HG02885 (cell line): ENCODE data around the gene STYXL1.
A peak's percentile ranks its signal among the peaks of the same experiment; 100 is the strongest.
"Not testable (repeated sequence)": the region's sequence is repeated elsewhere in the genome, so short reads cannot be mapped to it uniquely, and the experiment has no call there.

ENCODE experiments used
- ATAC-seq: cut with Tn5 transposase; IDR thresholded peaks from one replicate; pipeline ENCODE4 v1.9.1; 2021; ENCODE audit warnings: mild to moderate bottlenecking; ENCODE audit not compliant: unreplicated experiment, poor library complexity

Gene STYXL1

DNA sequence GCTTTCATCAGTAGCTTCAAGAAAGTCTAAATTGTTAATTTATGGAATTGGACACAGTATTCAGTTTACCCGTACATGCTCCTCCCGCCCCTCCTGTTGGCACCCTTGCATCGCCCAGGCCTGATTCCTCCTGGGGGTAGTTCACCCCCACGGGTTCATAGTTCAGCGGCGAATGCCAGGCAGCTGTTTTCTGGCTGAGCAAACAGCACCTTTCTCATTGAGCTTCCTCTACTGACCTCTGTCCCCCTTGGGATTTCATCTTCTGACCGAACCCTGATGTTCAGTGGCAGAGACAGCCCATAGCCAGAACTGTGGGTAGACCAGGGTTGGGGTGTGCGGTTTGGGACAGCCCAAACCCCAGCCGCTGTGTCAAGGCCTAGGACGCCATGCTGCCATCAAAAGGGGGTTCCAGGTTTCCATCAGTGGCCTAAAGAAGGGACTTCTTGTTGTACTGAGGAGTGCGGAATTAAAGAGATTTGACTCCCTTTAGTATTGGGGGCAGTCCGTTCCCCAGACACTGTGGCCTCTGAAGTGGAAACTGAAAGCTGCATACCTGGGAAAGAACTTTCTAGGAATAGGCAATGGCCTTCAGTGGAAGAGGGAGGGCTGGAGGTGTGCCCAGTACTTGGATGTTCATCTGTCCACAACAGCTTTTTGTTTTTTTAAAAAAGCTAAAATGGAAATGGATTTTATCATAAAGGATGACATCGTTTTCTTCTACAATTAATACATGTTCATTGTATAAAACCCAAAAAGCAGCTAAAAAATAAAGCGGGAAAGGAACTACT, 19.1 kb upstream of the STYXL1 start:
- ATAC-seq: no peak

GRCh38 chr7:76065016-76065612, 17.3 kb upstream of the STYXL1 start:
- no peak for ATAC-seq

- ATAC-seq: no peak
Measured at GRCh38 chr7:76064208-76064970, 16.6 kb upstream of the STYXL1 start.

DNA sequence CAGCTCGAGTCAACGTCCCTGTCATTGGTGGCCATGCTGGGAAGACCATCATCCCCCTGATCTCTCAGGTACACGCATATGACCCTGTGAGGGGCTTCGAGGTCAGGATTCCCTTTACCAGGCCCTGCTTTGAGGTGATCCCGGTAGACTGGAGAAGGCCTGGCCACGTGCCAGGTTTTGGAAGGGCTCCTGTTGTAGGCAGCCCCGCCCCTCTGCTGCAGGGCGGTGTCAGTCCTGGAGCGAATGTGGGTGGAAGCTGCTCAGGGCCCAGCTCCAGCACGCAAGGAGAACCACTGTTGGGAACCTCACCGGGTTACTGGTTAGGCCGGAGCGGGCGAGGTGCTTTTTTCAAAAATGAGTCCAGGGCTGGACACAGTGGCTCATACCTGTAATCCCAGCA, 15.7 kb upstream of the STYXL1 start:
- ATAC-seq: no peak

GRCh38 chr7:76063114-76063513, 15.3 kb upstream of the STYXL1 start:
- ATAC-seq: no peak

GRCh38 chr7:76062254-76062653, 14.5 kb upstream of the STYXL1 start:
- no peak for ATAC-seq

- ATAC-seq: no peak
Measured at GRCh38 chr7:76060842-76061241, 13.0 kb upstream of the STYXL1 start.

DNA sequence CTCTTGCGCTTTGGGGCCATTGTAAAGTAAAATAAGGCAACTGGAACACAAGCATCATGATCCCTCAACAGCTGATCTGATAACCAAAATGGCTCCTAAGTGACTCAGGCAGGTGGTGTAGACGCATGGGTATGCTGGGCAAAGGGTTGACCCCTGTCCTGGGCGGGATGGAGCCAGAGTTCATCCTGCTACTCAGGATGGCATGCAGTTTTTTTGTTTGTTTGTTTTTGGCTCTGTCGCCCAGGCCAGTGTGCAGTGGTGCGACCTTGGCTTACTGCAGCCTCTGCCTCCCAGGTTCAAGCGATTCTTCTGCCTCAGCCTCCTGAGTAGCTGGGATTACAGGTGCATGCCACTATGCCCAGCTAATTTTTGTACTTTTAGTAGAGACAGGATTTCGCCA, 10.9 kb upstream of the STYXL1 start:
- ATAC-seq: not testable (repeated sequence)

DNA sequence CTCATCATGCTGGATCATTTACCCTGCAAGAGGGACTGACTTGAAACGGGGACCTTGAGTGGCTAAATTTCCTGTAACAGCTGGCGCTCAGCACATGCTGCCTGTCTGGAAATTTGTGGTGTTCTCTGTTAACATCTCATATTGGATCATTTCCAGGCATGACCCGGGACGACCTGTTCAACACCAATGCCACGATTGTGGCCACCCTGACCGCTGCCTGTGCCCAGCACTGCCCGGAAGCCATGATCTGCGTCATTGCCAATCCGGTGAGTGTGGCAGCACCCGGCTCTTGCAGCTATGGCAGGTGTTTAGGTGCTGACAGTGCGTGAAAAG, 10.0 kb upstream of the STYXL1 start:
- ATAC-seq: no peak

DNA sequence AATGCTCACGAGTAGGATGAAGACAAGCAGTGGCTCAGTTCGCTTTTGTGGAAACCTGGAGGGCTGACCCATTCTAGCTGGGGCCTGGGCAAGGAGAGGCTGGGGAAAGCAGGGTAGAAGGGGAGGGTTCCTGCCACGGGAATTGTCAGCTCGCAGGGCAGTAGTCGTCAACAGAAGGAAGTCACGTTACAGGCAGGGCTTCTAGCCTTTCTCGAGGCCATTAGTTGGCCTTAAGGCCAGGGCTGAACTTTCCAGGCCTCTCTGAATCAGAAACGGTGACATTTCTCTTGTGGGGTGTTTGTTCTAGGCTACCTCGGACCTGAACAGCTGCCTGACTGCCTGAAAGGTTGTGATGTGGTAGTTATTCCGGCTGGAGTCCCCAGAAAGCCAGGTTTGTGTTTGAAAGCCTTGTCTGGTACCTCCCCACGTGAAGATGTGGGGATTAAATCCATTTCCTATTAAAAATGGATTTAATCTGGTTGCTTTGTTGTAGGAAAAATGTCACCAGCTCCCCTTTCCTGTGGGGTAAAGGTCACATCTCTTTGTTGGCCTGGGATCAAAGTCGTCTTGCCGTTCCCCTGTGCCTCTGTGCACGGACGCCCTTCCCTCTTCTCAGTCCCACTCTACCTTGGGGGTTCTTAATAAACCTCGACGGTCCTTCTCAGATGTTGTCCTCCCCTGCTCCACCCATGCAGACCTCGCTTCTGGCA, 9.5 kb upstream of the STYXL1 start:
- no peak for ATAC-seq

DNA sequence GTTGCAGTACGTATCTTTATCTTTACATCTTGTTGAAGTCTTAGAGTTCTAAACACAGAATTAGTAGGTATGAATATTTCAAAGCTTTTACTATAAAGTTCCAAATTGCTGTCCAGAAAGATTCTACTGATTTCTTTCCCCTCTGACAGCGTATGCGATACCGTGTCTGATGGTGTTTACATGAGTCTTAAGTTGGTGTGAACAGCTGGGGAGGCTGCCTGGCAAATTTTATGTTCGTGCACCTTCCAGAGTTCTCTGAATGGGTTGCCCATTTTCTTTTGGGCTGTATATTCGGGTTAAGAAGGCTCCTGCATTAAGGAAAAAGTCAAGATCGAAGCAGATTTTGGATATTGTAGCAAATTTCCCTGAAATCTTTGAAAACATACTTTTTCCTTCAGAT, 8.4 kb upstream of the STYXL1 start:
- no peak for ATAC-seq

- peak; percentile 57 for ATAC-seq
Measured at GRCh38 chr7:76054123-76055120, 6.6 kb upstream of the STYXL1 start.

- ATAC-seq: no peak
Measured at GRCh38 chr7:76053461-76053860, 5.7 kb upstream of the STYXL1 start.

- not testable (repeated sequence) for ATAC-seq
Measured at GRCh38 chr7:76052681-76053080, 4.9 kb upstream of the STYXL1 start.

- ATAC-seq: no peak
Measured at GRCh38 chr7:76051840-76052239, 4.0 kb upstream of the STYXL1 start.

DNA sequence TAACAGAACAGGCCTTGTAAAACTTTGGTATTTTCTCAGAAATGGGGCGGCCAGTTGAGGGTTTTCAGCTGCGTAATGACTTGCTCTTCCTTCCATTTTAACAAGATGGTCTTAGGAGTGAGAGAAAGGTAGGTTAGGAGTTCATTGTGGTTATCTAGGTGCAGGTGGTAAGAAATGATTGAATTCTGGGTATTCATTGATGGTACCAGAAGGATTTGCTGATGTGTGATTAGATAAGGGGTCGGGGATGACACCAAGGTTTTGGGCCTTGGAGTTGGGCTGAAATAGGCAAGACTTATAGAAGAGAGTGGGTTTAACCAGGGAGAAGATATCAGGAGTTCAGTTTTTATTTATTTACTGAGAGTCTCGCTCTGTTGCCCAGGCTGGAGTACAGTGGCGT, 2.7 kb upstream of the STYXL1 start:
- ATAC-seq: no peak

GRCh38 chr7:76049295-76049694, 1.5 kb upstream of the STYXL1 start:
- ATAC-seq: no peak

DNA sequence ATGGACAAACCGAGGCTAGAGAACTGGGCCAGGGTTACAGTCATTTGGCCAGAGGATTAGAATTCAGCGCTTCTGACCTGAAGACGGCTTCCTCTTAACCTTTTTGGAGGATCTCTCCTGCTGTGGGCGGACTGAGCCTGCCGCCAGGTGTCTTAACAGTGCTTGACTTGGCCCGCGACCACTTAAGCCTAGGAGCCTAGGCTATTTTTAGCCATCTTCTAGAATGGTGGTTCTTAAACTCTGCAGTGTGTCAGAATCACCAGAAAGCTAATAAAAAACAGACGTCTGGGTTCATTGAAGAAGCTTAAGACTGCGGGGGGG, 828 bp upstream of the STYXL1 start:
- no peak for ATAC-seq

- ATAC-seq: peak; percentile 1
Measured at GRCh38 chr7:76047305-76047810, 442 bp downstream of the STYXL1 start.
